ENCODE data around the gene MYBL2. TPM values are rescaled to one million over a fixed set of nuclear protein-coding genes. Genes with fewer than 3 reads are reported as not detected.

MYBL2 gene
- total and polyA plus RNA-seq, 3 donors from 2014 or later, result 27.7 to 32.9 (median 31.2) TPM

- DNase-seq, result no peak
- 87 to 88% methylated on average over 7 of the region's 7 CpGs for WGBS, 2 donors
- intact Hi-C loops (cut with DNase I; ENCODE audit: low total_unique reads), result no loop called here
- Histone ChIP-seq H3K27me3 (no peaks in the 10 kb centered on the region), H3K9me3 (no peaks in the 10 kb centered on the region), H3K27ac (no peak overlapping the region), H3K36me3 (ENCODE audit: low read depth, missing control alignments) (no peaks in the 10 kb centered on the region), H3K4me3 (no peak overlapping the region), H3K4me1 (no peaks in the 10 kb centered on the region)
- TF ChIP-seq, protein P1, sequence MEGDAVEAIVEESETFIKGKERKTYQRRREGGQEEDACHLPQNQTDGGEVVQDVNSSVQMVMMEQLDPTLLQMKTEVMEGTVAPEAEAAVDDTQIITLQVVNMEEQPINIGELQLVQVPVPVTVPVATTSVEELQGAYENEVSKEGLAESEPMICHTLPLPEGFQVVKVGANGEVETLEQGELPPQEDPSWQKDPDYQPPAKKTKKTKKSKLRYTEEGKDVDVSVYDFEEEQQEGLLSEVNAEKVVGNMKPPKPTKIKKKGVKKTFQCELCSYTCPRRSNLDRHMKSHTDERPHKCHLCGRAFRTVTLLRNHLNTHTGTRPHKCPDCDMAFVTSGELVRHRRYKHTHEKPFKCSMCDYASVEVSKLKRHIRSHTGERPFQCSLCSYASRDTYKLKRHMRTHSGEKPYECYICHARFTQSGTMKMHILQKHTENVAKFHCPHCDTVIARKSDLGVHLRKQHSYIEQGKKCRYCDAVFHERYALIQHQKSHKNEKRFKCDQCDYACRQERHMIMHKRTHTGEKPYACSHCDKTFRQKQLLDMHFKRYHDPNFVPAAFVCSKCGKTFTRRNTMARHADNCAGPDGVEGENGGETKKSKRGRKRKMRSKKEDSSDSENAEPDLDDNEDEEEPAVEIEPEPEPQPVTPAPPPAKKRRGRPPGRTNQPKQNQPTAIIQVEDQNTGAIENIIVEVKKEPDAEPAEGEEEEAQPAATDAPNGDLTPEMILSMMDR (IDR thresholded peaks at IDR 0.05), result no peak
- no peak for TF ChIP-seq POLR2A (IDR thresholded peaks at IDR 0.05)
Measured at GRCh38 chr20:43728686-43729255, 61.9 kb downstream of the MYBL2 start.

- Histone ChIP-seq H3K4me1 (no peaks in the 10 kb centered on the region), H3K4me3 (no peak overlapping the region), H3K27me3 (no peaks in the 10 kb centered on the region), H3K27ac (no peak overlapping the region), H3K9me3 (no peaks in the 10 kb centered on the region), H3K36me3 (ENCODE audit: low read depth, missing control alignments) (no peaks in the 10 kb centered on the region)
- no peak for TF ChIP-seq POLR2A (IDR thresholded peaks at IDR 0.05)
- TF ChIP-seq, protein P1 (IDR thresholded peaks at IDR 0.05), result no peak
- DNase-seq, result no peak
- 73 to 85% methylated on average over 7 of the region's 7 CpGs for WGBS, 2 donors
- intact Hi-C loops (cut with DNase I; ENCODE audit: low total_unique reads), result no loop called here
Measured at GRCh38 chr20:43731469-43731868, 64.6 kb downstream of the MYBL2 start.

DNA sequence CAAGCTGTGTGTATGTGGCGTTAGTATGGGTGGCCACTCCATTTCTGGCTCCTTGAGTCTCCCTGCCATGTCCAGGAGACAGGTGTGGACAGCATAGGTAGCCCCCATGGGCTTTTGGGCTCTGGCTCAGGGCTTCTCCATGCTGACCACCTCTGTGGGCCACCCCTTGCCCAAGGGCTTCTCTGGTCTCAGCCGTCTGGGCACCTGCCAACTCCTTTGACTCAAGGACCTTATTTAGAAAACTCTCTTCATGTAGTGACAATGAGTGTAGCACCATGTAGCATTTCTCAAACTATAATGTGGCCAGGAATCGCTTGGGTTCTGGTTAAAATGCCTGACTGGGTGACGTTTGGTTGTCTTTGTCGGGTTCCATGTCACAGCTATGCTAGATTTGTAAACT, 65.0 kb downstream of the MYBL2 start:
- Histone ChIP-seq H3K36me3 (ENCODE audit: low read depth, missing control alignments) (no peaks in the 10 kb centered on the region), H3K9me3 (no peaks in the 10 kb centered on the region), H3K27me3 (no peaks in the 10 kb centered on the region), H3K4me3 (no peak overlapping the region), H3K27ac (no peak overlapping the region), H3K4me1 (no peaks in the 10 kb centered on the region)
- no peak for TF ChIP-seq POLR2A (IDR thresholded peaks at IDR 0.05)
- TF ChIP-seq, protein P1 (IDR thresholded peaks at IDR 0.05), result no peak
- 81 to 87% methylated on average over 5 of the region's 5 CpGs for WGBS, 2 donors
- no peak for DNase-seq
- intact Hi-C loops (cut with DNase I; ENCODE audit: low total_unique reads), result no loop called here

GRCh38 chr20:43736588-43737158, 69.8 kb downstream of the MYBL2 start:
- DNase-seq, result no peak
- no peak overlapping the region for H3K4me3 ChIP-seq
- no peaks in the 10 kb centered on the region for H3K4me1 ChIP-seq
- H3K27me3 ChIP-seq, result no peaks in the 10 kb centered on the region
- TF ChIP-seq, protein P1 (IDR thresholded peaks at IDR 0.05), result no peak
- no peak for TF ChIP-seq POLR2A (IDR thresholded peaks at IDR 0.05)
- H3K9me3 ChIP-seq, result no peaks in the 10 kb centered on the region
- intact Hi-C loops (cut with DNase I; ENCODE audit: low total_unique reads), result no loop called here
- no peaks in the 10 kb centered on the region for H3K36me3 ChIP-seq (ENCODE audit: low read depth, missing control alignments)
- 60 to 67% methylated on average over 2 of the region's 2 CpGs for WGBS, 2 donors
- H3K27ac ChIP-seq, result no peak overlapping the region

DNA sequence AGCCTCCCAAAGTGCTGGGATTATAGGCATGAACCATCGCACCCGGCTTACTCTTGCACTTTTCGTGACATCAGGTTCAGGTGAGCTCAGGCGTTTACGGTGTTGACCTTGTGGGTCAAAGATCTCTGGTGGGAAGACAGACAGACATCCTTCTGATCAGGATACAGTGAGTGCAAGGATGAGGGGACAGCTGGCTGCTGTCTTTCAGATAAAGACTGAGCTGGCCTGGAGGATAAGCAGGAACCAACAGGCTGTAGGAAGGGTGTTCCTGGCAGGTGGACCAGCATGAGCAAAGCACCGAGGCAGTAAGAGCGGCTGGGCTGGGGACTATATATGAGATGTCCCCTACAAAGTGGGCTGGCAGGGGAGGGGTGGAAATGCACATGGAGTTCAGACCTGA, 71.0 kb downstream of the MYBL2 start:
- intact Hi-C loops (cut with DNase I; ENCODE audit: low total_unique reads), result no loop called here
- Histone ChIP-seq H3K9me3 (no peaks in the 10 kb centered on the region), H3K36me3 (ENCODE audit: low read depth, missing control alignments) (no peaks in the 10 kb centered on the region), H3K4me1 (no peaks in the 10 kb centered on the region), H3K4me3 (no peak overlapping the region), H3K27ac (no peak overlapping the region), H3K27me3 (no peaks in the 10 kb centered on the region)
- DNase-seq, result no peak
- 92% methylated on average over 7 of the region's 7 CpGs for WGBS, 2 donors
- TF ChIP-seq, protein P1 (IDR thresholded peaks at IDR 0.05), result no peak
- TF ChIP-seq POLR2A (IDR thresholded peaks at IDR 0.05), result no peak
